Colonic mucosa (tissue), 4 donors: ENCODE measurements around the gene KLRC4. TPM values are rescaled to one million over a fixed set of nuclear protein-coding genes. Genes with fewer than 3 reads are reported as not detected.

Experiments
- DNase-seq: peaks from one replicate; pipeline ENCODE4 v3.0.0-alpha.2; 2020
- H3K27ac ChIP-seq: fragments of 200-600 bp; one replicate; pipeline ENCODE4 v1.8.0; 2021
- H3K27me3 ChIP-seq: fragments of 200-600 bp; one replicate; pipeline ENCODE4 v1.8.0; 2021
- H3K36me3 ChIP-seq: fragments of 200-600 bp; one replicate; pipeline ENCODE4 v1.8.0; 2021
- H3K4me1 ChIP-seq: fragments of 200-600 bp; one replicate; pipeline ENCODE4 v1.8.0; 2021; ENCODE audit warnings: mild to moderate bottlenecking
- H3K4me3 ChIP-seq: fragments of 200-600 bp; one replicate; pipeline ENCODE4 v1.8.0; 2021
- H3K9ac ChIP-seq, 2 donors: one replicate each; pipeline ENCODE4 v1.7.0; 2013; ENCODE audit warnings: control low read depth in 2 of 2, low read depth in 2 of 2, low read length in 2 of 2
- H3K9me3 ChIP-seq: fragments of 200-600 bp; one replicate; pipeline ENCODE4 v1.8.0; 2021
- CTCF ChIP-seq: fragments of 200-600 bp; IDR thresholded peaks from one replicate; pipeline ENCODE4 v1.8.0; 2022; ENCODE audit warnings: antibody characterized with exemption, mild to moderate bottlenecking
- intact Hi-C: fragments of 100-400 bp; cut with DNase I; formaldehyde crosslinking; loops from one replicate; pipeline ENCODE4 v1.14.1; 2022
- total RNA-seq, 2 donors: library from RNA; stranded (reverse); fragmentation: NEBNext Ultra II Directional in 1 of 2; extraction: Animal tissue kit (Norgen Biotek cat#: 25700) in 1 of 2; gene quantifications; one replicate each; pipeline ENCODE4 v1.2.1, GENCODE V29; 2021
- donor health status: healthy.
- donor health status: DM: no; HTN: no; CAD: no.
- donor health status: DM: no; HTN: no; CAD: no.

KLRC4 gene
- total RNA-seq, 2 donors from 2014 or later = 0.47 to 0.80 TPM

- DNase-seq = no peak
- Histone ChIP-seq H3K36me3 (no peaks in the 10 kb centered on the region), H3K9ac (no peak overlapping the region), H3K27me3 (no peaks in the 10 kb centered on the region), H3K4me1 (no peaks in the 10 kb centered on the region), H3K27ac (no peak overlapping the region), H3K9me3 (no peaks in the 10 kb centered on the region), H3K4me3 (no peak overlapping the region)
- intact Hi-C loops = no loop called here
- no peak for TF ChIP-seq CTCF
These were observed 715 bp downstream of the KLRC4 start for GRCh38 chr12:10408842-10409241.

- Histone ChIP-seq H3K27ac (no peak overlapping the region), H3K27me3 (no peaks in the 10 kb centered on the region), H3K9me3 (no peaks in the 10 kb centered on the region), H3K4me1 (no peaks in the 10 kb centered on the region), H3K9ac (no peak overlapping the region), H3K4me3 (no peak overlapping the region), H3K36me3 (no peaks in the 10 kb centered on the region)
- no peak for DNase-seq
- TF ChIP-seq CTCF = no peak
- intact Hi-C loops = no loop called here
These were observed 2.8 kb downstream of the KLRC4 start for GRCh38 chr12:10406725-10407124.

GRCh38 chr12:10405294-10405693 lies 4.3 kb downstream of the KLRC4 start:
- H3K4me1 ChIP-seq = no peaks in the 10 kb centered on the region
- no peak overlapping the region for H3K4me3 ChIP-seq
- no peaks in the 10 kb centered on the region for H3K9me3 ChIP-seq
- intact Hi-C loops = no loop called here
- no peak for TF ChIP-seq CTCF
- no peak overlapping the region for H3K27ac ChIP-seq
- no peak overlapping the region for H3K9ac ChIP-seq
- no peak for DNase-seq
- H3K36me3 ChIP-seq = no peaks in the 10 kb centered on the region
- no peaks in the 10 kb centered on the region for H3K27me3 ChIP-seq

GRCh38 chr12:10404798-10405197 lies 4.8 kb downstream of the KLRC4 start:
- no peak for TF ChIP-seq CTCF
- no peak overlapping the region for H3K9ac ChIP-seq
- no peak overlapping the region for H3K27ac ChIP-seq
- no peaks in the 10 kb centered on the region for H3K36me3 ChIP-seq
- no peak overlapping the region for H3K4me3 ChIP-seq
- no peak for DNase-seq
- intact Hi-C loops = no loop called here
- H3K4me1 ChIP-seq = no peaks in the 10 kb centered on the region
- no peaks in the 10 kb centered on the region for H3K9me3 ChIP-seq
- no peaks in the 10 kb centered on the region for H3K27me3 ChIP-seq

GRCh38 chr12:10400829-10401228 lies 8.7 kb downstream of the KLRC4 start:
- TF ChIP-seq CTCF = no peak

GRCh38 chr12:10398168-10398567 lies 11.4 kb downstream of the KLRC4 start:
- Histone ChIP-seq H3K4me1 (peaks cover 4% of the 10 kb centered on the region), H3K36me3 (no peaks in the 10 kb centered on the region), H3K27me3 (no peaks in the 10 kb centered on the region), H3K9ac (no peak overlapping the region), H3K9me3 (no peaks in the 10 kb centered on the region), H3K4me3 (no peak overlapping the region), H3K27ac (no peak overlapping the region)
- intact Hi-C loops = no loop called here
- DNase-seq = no peak
- TF ChIP-seq CTCF = no peak

More at GRCh38 chr12:10400829-10401228, 8.7 kb downstream of the KLRC4 start:
- H3K36me3 ChIP-seq = no peaks in the 10 kb centered on the region
- no peak overlapping the region for H3K9ac ChIP-seq
- H3K27ac ChIP-seq = no peak overlapping the region
- H3K9me3 ChIP-seq = no peaks in the 10 kb centered on the region
- no peak for DNase-seq
- H3K4me1 ChIP-seq = no peaks in the 10 kb centered on the region
- H3K27me3 ChIP-seq = no peaks in the 10 kb centered on the region
- intact Hi-C loops = no loop called here
- no peak overlapping the region for H3K4me3 ChIP-seq
